Muscle of arm (tissue), 12 donors: ENCODE measurements around the gene LGI1. TPM values are rescaled to one million over a fixed set of nuclear protein-coding genes. Genes with fewer than 3 reads are reported as not detected.

Experiments used
- DNase-seq: peaks from one replicate; pipeline ENCODE4 v3.0.0-alpha.2; 2013
- polyA plus RNA-seq, 12 donors: library from polyadenylated mRNA; unstranded; fragments of 120-200 nt; gene quantifications; one replicate each; pipeline ENCODE4 v1.2.1, GENCODE V29; 2013; ENCODE audit not compliant: insufficient read length in 12 of 12

Gene LGI1
- polyA plus RNA-seq, 12 donors = 23.0 to 65.2 (median 41.1) TPM; not detected in 1

- no peak for DNase-seq
Observed at GRCh38 chr10:93844979-93845626, 87.4 kb downstream of the LGI1 start.

Other genes starting within 250 kb of the LGI1 start
- under 1 TPM in 3 of 12 donors, not detected in 9; 0.05 to 0.14 (median 0.10) TPM for gene FFAR4, start 191.3 kb upstream of the LGI1 start, polyA plus RNA-seq
- 10 to 100 TPM in 1 of 12 donors, 1 to 10 TPM in 9, not detected in 2; 1.3 to 15.4 (median 1.9) TPM for gene RBP4, start 156.7 kb upstream of the LGI1 start, polyA plus RNA-seq
- gene PDE6C, start 145.4 kb upstream of the LGI1 start, polyA plus RNA-seq = 1 to 10 TPM in 4 of 12 donors, under 1 TPM in 6, not detected in 2; 0.13 to 2.1 (median 0.83) TPM
- 10 to 100 TPM in 11 of 12 donors, not detected in 1; 20.8 to 46.2 (median 28.2) TPM for gene FRA10AC1, start 55.3 kb upstream of the LGI1 start, polyA plus RNA-seq
- 10 to 100 TPM in 1 of 12 donors, 1 to 10 TPM in 10, not detected in 1; 4.0 to 11.1 (median 5.1) TPM for gene SLC35G1, start 136.0 kb downstream of the LGI1 start, polyA plus RNA-seq
- 10 to 100 TPM in 11 of 12 donors, not detected in 1; 25.3 to 59.5 (median 41.9) TPM for gene PLCE1, start 236.0 kb downstream of the LGI1 start, polyA plus RNA-seq